Mammary epithelial cell (primary cell): ENCODE measurements around the gene BSND.

Experiments
- CTCF ChIP-seq, 2 donors: IDR thresholded peaks in 1 of 2; conservative IDR thresholded peaks in 1 of 2; 2 replicates each; pipeline ENCODE4 v1.5.1; 2011 to 2012; ENCODE audit warnings: inconsistent platforms in 2 of 2, low read length in 2 of 2, mild to moderate bottlenecking in 2 of 2, control low read depth in 1 of 2, low read depth in 1 of 2; ENCODE audit not compliant: insufficient read depth in 1 of 2; ENCODE audit errors: extremely low read depth in 1 of 2
- EZH2 ChIP-seq: IDR thresholded peaks from 2 replicates; pipeline ENCODE4 v1.6.1; 2012; ENCODE audit warnings: low read length, inconsistent platforms, borderline replicate concordance

- TF ChIP-seq CTCF (conservative IDR thresholded peaks at IDR 0.05 in 1 of 2, IDR thresholded peaks at IDR 0.05 in 1 of 2; ENCODE audit: extremely low read depth in 1 of 2, insufficient read depth in 1 of 2, low read depth in 1 of 2, low read length in 2 of 2) = no peak
- TF ChIP-seq EZH2 = no peak
These were observed 26.3 kb upstream of the BSND start for GRCh38 chr1:54972436-54972835.
